Raji (cell line): Measurements from ENCODE around the gene RBM43.

Experiments used
- POLR2A ChIP-seq: IDR thresholded peaks from 2 replicates; pipeline ENCODE4 v1.6.1; 2011; ENCODE audit warnings: low read depth, low read length, control low read depth; ENCODE audit not compliant: insufficient read depth

RBM43 gene

GRCh38 chr2:151277067-151277466 is 15.4 kb upstream of the RBM43 start:
- no peak for TF ChIP-seq POLR2A

- TF ChIP-seq POLR2A, result no peak
Observed at GRCh38 chr2:151275291-151275690, 13.6 kb upstream of the RBM43 start.

- no peak for TF ChIP-seq POLR2A
Observed at GRCh38 chr2:151271824-151272223, 10.2 kb upstream of the RBM43 start.

GRCh38 chr2:151269798-151270568 is 8.3 kb upstream of the RBM43 start:
- no peak for TF ChIP-seq POLR2A

- no peak for TF ChIP-seq POLR2A
Observed at GRCh38 chr2:151268085-151268484, 6.4 kb upstream of the RBM43 start.

- no peak for TF ChIP-seq POLR2A
Observed at GRCh38 chr2:151267537-151267936, 5.9 kb upstream of the RBM43 start.

- TF ChIP-seq POLR2A, result no peak
Observed at GRCh38 chr2:151265991-151266390, 4.3 kb upstream of the RBM43 start.

- TF ChIP-seq POLR2A, result no peak
Observed at GRCh38 chr2:151264157-151264825, 2.6 kb upstream of the RBM43 start.

- no peak for TF ChIP-seq POLR2A
Observed at GRCh38 chr2:151262629-151263028, 966 bp upstream of the RBM43 start.

- no peak for TF ChIP-seq POLR2A
Observed at GRCh38 chr2:151261977-151262291, 271 bp upstream of the RBM43 start.

- TF ChIP-seq POLR2A, result no peak
Observed at GRCh38 chr2:151260573-151261230, 961 bp downstream of the RBM43 start.

GRCh38 chr2:151258121-151258520 is 3.5 kb downstream of the RBM43 start:
- TF ChIP-seq POLR2A, result no peak

- no peak for TF ChIP-seq POLR2A
Observed at GRCh38 chr2:151252646-151253045, 9.0 kb downstream of the RBM43 start.

- no peak for TF ChIP-seq POLR2A
Observed at GRCh38 chr2:151251012-151251411, 10.7 kb downstream of the RBM43 start.

GRCh38 chr2:151247432-151247831 is 14.2 kb downstream of the RBM43 start:
- no peak for TF ChIP-seq POLR2A

GRCh38 chr2:151246152-151246551 is 15.5 kb downstream of the RBM43 start:
- no peak for TF ChIP-seq POLR2A

- TF ChIP-seq POLR2A, result no peak
Observed at GRCh38 chr2:151243468-151243867, 18.2 kb downstream of the RBM43 start.

GRCh38 chr2:151241224-151241623 is 20.4 kb downstream of the RBM43 start:
- TF ChIP-seq POLR2A, result no peak
